ENCODE data around the gene PTPRJ.
"Not testable (repeated sequence)": the region's sequence is repeated elsewhere in the genome, so short reads cannot be mapped to it uniquely, and the experiment has no call there.

Gene PTPRJ

DNA sequence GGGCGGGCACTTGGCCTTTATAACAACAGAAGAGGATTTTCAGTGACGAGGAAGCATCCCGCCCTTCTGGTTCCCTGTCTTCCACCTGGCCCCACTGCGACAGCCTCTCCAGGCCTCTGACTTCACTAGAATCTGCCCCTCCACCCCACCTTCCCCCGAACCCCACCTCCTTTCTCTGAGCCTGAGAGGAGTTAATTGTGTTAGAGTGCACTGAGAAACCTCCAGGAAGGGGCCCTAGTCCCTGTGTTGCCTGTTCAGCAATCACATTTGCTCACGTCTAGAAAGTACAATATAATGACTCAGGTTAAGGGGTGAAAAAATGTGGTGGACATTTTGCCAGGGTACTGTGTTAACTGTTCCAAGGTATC, 38.8 kb downstream of the PTPRJ start:
- DNase-seq: no peak

DNA sequence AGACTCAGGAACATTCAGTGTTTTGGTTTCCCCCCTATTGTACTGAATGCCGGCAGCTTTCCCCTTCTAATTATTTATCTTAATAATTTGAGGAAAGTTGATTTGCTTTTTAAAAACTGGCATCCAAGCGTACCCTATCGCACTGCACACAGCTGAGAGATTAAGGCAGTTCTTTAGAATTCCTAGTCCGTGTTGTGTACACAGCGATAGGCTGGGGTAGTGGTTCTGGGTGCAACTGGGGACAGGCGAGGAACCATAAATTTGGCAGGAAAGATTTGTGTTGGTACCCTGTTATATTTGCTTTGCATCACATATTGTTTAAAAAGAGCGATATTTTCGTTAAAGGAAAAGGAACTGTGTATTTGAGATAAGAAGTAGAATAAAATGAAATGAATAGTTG, 39.2 kb downstream of the PTPRJ start:
- DNase-seq: no peak

DNA sequence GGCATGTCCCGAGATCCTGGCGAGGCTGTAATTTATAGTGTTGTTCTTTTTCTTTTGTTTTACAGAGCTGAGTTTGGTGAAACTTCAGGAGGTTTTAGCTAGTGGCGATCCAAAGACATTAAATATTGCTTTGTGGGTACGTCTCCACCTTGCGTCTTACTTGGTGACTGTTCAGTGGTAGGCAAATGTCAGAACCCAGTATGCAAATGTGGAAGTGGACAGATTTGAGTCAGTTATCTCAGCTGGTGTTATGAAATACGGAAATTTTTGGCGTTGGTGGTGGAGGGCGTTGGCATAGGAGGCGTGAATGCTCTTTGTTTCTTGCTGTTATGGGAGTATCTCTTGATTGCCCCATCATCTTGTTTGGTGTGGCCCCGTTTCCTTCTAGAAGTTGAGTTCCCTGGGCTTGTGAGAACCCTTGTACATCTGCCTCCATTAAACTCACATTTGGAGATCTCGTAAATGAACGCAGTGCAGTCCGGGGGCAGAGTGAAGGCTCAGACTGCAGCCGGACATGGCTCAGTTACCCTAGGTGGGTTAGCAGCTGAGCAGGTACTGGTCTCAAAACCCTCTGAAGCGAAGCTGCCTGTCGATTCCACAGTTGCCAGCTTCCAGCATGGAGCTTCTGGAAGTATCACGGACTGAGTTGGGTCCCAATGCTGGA, 39.9 kb downstream of the PTPRJ start:
- DNase-seq: no peak

- DNase-seq: not testable (repeated sequence)
Measured at GRCh38 chr11:48021201-48021820, 41.0 kb downstream of the PTPRJ start.

DNA sequence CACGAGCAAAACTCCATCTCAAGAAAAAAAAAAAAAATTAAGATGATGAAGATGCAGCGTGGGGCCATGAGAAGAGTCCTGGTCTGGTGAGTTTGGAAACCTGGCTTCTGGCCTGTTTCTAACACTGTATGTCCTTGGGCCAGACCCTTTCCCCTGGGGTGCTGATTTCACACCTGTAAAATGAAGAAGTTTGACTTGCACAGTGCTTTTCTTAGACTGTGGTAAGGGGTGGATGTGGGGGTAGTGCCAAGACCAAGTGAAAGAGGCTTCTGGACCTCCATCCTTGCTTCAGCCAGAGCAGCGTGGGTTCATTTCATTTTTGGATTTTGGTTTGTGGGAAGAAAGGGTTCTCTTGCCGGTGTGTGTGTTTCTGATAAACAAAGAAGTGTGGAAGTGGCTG, 42.1 kb downstream of the PTPRJ start:
- DNase-seq: no peak

GRCh38 chr11:48023608-48024007, 43.2 kb downstream of the PTPRJ start:
- not testable (repeated sequence) for DNase-seq

- no peak for DNase-seq
Measured at GRCh38 chr11:48024635-48025071, 44.3 kb downstream of the PTPRJ start.

DNA sequence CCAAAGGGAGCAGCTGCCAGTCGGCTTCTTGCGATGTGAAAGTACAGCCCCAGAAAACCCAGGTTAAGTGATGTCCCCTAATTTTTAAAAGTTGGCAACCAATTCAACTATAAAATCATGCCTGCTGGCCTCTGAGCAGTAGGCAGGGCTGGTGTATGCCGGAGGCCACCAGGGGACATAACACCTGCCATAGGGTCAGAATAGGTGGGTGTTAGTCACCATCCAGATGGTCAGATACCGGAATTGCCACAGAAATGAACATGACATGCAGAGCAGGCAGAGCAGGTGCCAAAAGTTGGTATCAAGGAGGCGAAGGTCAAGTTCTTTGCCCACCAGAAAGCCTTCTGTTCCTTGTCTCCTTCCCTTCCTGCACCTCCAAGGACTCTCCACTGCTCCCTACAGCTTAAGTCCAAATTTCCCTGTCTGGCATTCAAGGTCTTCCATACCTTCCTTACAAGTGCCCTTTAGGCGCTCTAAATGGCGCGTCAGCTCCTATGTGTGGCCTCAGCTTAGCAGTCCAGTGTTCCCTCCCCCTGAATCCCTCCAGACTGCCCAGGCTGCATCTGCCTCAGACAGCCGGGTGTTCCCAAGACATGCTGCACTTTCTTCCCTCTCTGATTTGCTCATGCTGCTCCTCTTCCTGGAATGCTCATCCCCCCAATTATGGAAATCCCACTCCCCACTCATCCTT, 45.1 kb downstream of the PTPRJ start:
- no peak for DNase-seq

DNA sequence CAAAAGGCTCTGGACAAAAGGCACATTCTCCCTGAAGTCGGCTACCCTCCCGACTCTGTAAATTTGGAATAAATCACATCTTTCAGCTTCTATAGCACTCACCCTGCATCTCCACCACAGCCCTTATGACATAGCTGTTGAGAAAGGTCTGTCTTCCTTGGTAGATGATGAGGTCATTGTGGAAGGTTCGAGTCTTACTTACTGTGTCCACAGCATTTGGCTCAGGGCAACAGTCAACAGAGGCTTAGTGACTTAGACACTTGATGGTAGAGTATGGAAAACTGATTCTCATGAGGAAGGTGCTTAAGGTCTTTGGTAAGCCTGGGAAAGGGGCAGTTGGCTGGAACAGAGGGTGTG, 45.6 kb downstream of the PTPRJ start:
- no peak for DNase-seq

DNA sequence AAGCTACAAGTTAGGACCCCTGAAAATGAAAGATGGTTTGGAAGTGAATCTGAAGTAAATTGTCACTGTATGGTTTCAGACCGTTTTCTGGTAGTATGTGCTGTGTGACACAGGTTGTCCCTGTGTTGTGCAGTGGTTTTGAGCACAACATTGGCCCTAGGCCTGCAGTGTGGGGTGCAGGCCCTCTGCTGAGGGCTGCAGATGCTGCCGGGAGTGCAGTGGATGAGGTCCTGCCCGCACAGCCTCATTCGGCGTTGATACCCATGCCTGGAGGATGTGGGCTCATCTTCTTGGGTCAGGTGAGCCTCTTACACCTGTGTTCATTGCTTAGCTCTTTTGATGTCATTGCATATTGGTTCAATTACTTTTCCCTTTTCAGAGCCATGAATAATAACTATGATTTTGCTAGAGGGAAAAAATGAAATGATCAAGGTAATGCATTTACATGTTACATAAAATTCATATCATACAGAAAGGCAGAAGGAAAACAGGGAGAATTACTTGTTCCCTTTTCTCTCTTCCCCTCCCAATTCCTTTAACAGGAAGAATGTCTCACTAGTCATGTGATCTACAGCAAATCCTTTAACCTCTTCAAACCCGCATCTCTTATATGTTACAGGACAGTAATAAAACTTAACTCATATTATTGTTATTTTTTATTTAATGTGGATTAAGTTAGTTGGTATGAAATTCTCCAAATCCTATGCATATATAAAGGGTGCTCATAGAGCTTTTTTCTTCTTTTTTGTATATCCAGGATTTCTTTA, 48.7 kb downstream of the PTPRJ start:
- no peak for DNase-seq

- no peak for DNase-seq
Measured at GRCh38 chr11:48029681-48030290, 49.4 kb downstream of the PTPRJ start.

GRCh38 chr11:48031602-48032001, 51.2 kb downstream of the PTPRJ start:
- DNase-seq: no peak

- no peak for DNase-seq
Measured at GRCh38 chr11:48032721-48033120, 52.4 kb downstream of the PTPRJ start.

GRCh38 chr11:48033918-48034341, 53.6 kb downstream of the PTPRJ start:
- no peak for DNase-seq

DNA sequence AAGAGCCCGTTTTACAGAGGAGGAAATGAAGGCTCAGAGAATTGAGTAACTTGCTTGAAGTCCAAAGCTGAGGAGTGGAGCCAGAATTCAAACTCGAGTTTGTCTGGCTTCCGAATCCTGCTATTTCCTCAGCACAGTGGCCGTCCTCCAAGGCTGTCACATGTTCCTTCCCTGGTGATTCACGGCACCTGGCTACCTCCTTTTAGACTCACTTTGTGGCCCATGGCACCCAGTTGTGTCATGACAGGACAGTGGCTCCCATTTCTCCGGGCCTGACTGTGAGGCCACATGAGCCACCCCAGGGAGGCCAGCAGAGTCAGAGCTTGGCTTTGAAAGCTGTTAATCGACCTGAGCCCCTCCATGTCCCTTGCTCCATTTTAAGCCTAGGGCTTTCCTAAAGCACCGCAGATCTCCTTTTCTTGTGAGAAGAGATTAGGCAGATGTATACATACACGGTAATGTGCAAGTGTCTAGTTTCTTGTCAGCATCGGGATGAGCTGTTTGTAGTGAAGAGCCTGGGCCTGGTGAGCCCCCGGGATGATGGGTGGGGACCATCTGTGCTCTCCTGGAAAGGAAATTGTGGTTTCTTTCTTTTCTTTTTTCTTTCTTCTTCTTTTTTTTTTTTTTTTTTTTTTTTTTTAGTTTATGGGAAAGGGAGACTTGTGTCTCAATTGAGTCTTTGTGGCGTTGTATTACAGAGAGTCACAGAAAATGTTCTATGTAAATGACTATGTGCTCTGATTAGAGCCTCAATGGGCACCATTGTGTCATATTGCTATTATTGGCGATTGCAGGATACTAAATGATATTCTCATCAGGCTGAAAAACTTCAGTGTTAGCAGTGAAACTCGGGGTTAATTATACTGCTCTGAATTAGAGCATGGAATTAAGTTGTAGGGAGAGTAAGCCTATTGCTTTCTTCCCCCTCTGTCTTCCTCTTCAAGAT, 54.8 kb downstream of the PTPRJ start:
- no peak for DNase-seq

- no peak for DNase-seq
Measured at GRCh38 chr11:48036011-48036410, 55.7 kb downstream of the PTPRJ start.

- peak; percentile 8 for DNase-seq
Measured at GRCh38 chr11:48036466-48036865, 56.1 kb downstream of the PTPRJ start.

GRCh38 chr11:48037709-48038468, 57.5 kb downstream of the PTPRJ start:
- DNase-seq: no peak

GRCh38 chr11:48040830-48041444, 60.6 kb downstream of the PTPRJ start:
- no peak for DNase-seq

DNA sequence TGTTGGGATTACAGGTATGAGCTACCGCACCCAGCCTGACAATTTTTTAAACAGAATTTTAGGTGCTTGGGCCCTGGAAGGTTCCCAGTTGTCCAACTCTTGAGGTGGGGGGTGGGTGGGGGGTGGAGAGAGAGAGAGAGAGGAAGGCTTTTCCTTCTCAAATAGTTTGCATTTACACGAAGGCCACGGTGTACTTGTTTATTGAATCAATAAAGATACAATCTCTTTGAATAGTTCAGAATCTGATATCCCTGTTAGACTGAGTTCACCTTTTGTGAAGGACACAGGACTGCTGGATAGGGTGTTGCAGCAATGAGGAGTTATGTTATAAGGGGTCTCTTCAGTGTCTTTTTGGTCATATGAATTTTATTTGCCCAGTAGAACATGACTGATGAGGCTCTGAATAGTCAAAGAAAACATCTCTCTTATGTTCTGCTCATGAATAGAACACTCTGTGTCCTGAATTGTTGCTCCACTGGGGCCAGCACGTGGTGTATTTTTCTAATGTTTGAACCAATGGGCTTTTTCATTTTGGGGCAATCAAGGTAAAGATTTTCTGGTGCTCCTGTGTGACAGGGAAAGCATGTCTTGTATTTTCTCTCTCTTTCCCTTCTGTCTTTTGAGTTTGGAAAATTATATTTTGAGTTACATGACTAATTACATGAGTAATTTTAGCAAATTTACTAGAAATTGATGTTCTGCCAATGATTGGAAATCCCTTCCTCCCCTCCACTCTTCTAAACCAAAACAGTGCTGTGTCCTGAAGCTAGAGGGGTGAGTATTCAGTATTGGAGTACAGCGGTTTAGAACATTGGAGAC, 61.7 kb downstream of the PTPRJ start:
- no peak for DNase-seq

Data from amniotic stem cell (primary cell).